GM12878 (cell line): ENCODE measurements around the gene TESK1. TPM values are rescaled to one million over a fixed set of nuclear protein-coding genes. Genes with fewer than 3 reads are reported as not detected.

ENCODE experiments used
- ASH2L ChIP-seq: fragments of 300-600, 200-600 bp; sonication (generic); IDR thresholded peaks from 2 replicates; pipeline ENCODE4 v1.6.1; 2017; ENCODE audit warnings: low read depth, mild to moderate bottlenecking, borderline replicate concordance
- CHD2 ChIP-seq: IDR thresholded peaks from 2 replicates; pipeline ENCODE4 v1.6.1; 2011; ENCODE audit warnings: low read depth, low read length, improper control_type of control experiment, borderline replicate concordance
- GATAD2B ChIP-seq: fragments of 450-650 bp; conservative IDR thresholded peaks from 2 replicates; pipeline ENCODE4 v1.6.1; 2017; ENCODE audit warnings: low read depth, mild to moderate bottlenecking, moderate library complexity
- HDGF ChIP-seq: fragments of 450-650 bp; IDR thresholded peaks from 2 replicates; pipeline ENCODE4 v1.6.1; 2016; ENCODE audit warnings: antibody characterized with exemption
- MEF2B ChIP-seq: fragments of 450-650 bp; IDR thresholded peaks from 2 replicates; pipeline ENCODE4 v1.6.1; 2018; ENCODE audit warnings: mild to moderate bottlenecking, moderate library complexity; ENCODE audit not compliant: partially characterized antibody, poor library complexity, severe bottlenecking
- MTA2 ChIP-seq: fragments of 450-650 bp; IDR thresholded peaks from 2 replicates; pipeline ENCODE4 v1.6.1; 2016; ENCODE audit warnings: low read depth, mild to moderate bottlenecking, moderate library complexity
- NRF1 ChIP-seq: conservative IDR thresholded peaks from 2 replicates; pipeline ENCODE4 v1.6.1; 2011; ENCODE audit warnings: mild to moderate bottlenecking, low read depth, low read length, improper control_type of control experiment
- RCOR1 ChIP-seq: conservative IDR thresholded peaks from 2 replicates; pipeline ENCODE4 v1.6.1; 2012; ENCODE audit warnings: low read depth, low read length, improper control_type of control experiment
- SMC3 ChIP-seq: IDR thresholded peaks from 2 replicates; pipeline ENCODE4 v1.6.1; 2011; ENCODE audit warnings: low read length, improper control_type of control experiment, borderline replicate concordance
- SUPT20H ChIP-seq: IDR thresholded peaks from 2 replicates; pipeline ENCODE4 v1.6.1; 2011; ENCODE audit warnings: low read depth, mild to moderate bottlenecking, low read length, moderate library complexity, borderline replicate concordance; ENCODE audit not compliant: control insufficient read depth
- WRNIP1 ChIP-seq: IDR thresholded peaks from 2 replicates; pipeline ENCODE4 v1.6.1; 2011; ENCODE audit warnings: low read depth, low read length, improper control_type of control experiment, borderline replicate concordance
- ZBED1 ChIP-seq: IDR thresholded peaks from 2 replicates; pipeline ENCODE4 v1.6.1; 2016; ENCODE audit warnings: borderline replicate concordance
- ZNF274 ChIP-seq: IDR thresholded peaks from one replicate; pipeline ENCODE4 v1.8.0; 2011; ENCODE audit not compliant: insufficient read length, insufficient read depth
- ZNF384 ChIP-seq: IDR thresholded peaks from 2 replicates; pipeline ENCODE4 v1.6.1; 2012; ENCODE audit warnings: low read depth, mild to moderate bottlenecking, low read length, improper control_type of control experiment, borderline replicate concordance
- polyA plus RNA-seq, 11 experiments: library from polyadenylated mRNA; depleted of rRNA in 4 of 11; unstranded in 6 of 11; stranded (reverse) in 5 of 11; fragments of >200 nt; fragmentation: Nextera tagmentation in 4 of 11; fragmentation: Illumina TruSeq in 1 of 11; extraction: Ambion mirVana in 4 of 11; extraction: Trizol in 1 of 11; gene quantifications; 1 replicate in 1 of 11; 2 replicates in 10 of 11; pipeline versions ENCODE4 v1.2.1 to v1.2.3, GENCODE V29; 2011 to 2016; ENCODE audit warnings: inconsistent platforms in 2 of 11, missing spikeins in 2 of 11, low read depth in 1 of 11
- total RNA-seq, 4 experiments: library from RNA; depleted of rRNA in 3 of 4; stranded (reverse); fragments of >200 nt in 3 of 4; fragmentation: Illumina TruSeq in 1 of 4; extraction: Trizol in 1 of 4; gene quantifications; 2 replicates each; pipeline versions ENCODE4 v1.2.1 to v1.2.3, GENCODE V29; 2013 to 2021
- TF ChIP-seq, protein P1 (sequence below): IDR thresholded peaks from 2 replicates; pipeline ENCODE4 v1.6.1; 2012; ENCODE audit warnings: improper control_type of control experiment, low read depth, low read length; ENCODE audit not compliant: insufficient replicate concordance
- TF ChIP-seq, protein P2 (sequence below): fragments of 150-350 bp; IDR thresholded peaks from 2 replicates; pipeline ENCODE4 v1.6.1; 2016; ENCODE audit warnings: low read depth, low read length
- TF ChIP-seq, protein P3 (sequence below): fragments of 450-650 bp; IDR thresholded peaks from 2 replicates; pipeline ENCODE4 v1.6.1; 2017; ENCODE audit warnings: low read depth, mild to moderate bottlenecking, moderate library complexity
- TF ChIP-seq, protein P4 (sequence below): fragments of 450-650 bp; IDR thresholded peaks from 2 replicates; pipeline ENCODE4 v1.6.1; 2014; ENCODE audit warnings: mild to moderate bottlenecking

TESK1 gene
- total and polyA plus RNA-seq, 10 of the 15 experiments (the other 5 are each of a cell fraction or from before 2014, with no cell fraction given) = 0.16 to 19.5 (median 7.9) TPM; not detected in 1

DNA sequence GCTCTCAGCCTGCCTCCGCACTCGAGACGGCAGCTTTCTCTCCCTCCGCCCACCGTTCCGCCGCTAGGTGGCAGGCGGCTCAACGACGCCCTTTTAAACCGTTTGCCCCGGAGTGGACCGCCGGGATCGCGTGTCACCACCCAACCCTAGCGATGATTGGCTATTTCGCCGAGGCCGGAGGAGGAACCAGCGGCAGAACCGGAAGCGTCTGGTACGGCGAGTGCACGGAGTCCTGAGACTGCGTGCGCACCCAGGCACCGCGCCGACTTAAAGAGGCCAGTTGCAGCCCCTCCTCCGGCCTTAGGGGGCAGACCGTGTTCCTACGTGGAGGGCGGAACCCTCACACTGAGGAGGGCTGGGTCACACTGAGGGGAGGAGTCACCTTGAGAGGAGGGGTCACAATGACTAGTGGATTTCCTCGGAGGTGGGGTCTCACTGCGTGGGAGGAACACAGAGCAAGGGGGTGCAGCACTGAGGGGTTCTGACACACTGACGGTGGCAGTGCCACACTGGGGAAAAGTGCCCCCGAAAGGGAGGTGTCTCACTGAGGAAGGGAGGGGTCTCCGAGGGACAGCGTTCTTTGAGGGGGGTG lies 980 bp upstream of the TESK1 start (continued):
- TF ChIP-seq ASH2L (no peak), MTA2 (peak; percentile 41; the same call in 1 of the 2 replicates), ZNF384 (no peak), ZBED1 (no peak), ZNF274 (no peak), GATAD2B (no peak; the same call in 1 of the 2 replicates), MEF2B (peak; percentile 54), CHD2 (peak; percentile 51; the same call in 1 of the 2 replicates), WRNIP1 (no peak), SMC3 (peak; percentile 66), RCOR1 (0 out of 2 replicates have a peak, but pooled peaks have one; percentile 21), HDGF (peak; percentile 98), NRF1 (peak; percentile 81), SUPT20H (no peak)
- TF ChIP-seq, protein P1, sequence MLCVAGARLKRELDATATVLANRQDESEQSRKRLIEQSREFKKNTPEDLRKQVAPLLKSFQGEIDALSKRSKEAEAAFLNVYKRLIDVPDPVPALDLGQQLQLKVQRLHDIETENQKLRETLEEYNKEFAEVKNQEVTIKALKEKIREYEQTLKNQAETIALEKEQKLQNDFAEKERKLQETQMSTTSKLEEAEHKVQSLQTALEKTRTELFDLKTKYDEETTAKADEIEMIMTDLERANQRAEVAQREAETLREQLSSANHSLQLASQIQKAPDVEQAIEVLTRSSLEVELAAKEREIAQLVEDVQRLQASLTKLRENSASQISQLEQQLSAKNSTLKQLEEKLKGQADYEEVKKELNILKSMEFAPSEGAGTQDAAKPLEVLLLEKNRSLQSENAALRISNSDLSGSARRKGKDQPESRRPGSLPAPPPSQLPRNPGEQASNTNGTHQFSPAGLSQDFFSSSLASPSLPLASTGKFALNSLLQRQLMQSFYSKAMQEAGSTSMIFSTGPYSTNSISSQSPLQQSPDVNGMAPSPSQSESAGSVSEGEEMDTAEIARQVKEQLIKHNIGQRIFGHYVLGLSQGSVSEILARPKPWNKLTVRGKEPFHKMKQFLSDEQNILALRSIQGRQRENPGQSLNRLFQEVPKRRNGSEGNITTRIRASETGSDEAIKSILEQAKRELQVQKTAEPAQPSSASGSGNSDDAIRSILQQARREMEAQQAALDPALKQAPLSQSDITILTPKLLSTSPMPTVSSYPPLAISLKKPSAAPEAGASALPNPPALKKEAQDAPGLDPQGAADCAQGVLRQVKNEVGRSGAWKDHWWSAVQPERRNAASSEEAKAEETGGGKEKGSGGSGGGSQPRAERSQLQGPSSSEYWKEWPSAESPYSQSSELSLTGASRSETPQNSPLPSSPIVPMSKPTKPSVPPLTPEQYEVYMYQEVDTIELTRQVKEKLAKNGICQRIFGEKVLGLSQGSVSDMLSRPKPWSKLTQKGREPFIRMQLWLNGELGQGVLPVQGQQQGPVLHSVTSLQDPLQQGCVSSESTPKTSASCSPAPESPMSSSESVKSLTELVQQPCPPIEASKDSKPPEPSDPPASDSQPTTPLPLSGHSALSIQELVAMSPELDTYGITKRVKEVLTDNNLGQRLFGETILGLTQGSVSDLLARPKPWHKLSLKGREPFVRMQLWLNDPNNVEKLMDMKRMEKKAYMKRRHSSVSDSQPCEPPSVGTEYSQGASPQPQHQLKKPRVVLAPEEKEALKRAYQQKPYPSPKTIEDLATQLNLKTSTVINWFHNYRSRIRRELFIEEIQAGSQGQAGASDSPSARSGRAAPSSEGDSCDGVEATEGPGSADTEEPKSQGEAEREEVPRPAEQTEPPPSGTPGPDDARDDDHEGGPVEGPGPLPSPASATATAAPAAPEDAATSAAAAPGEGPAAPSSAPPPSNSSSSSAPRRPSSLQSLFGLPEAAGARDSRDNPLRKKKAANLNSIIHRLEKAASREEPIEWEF = no peak
- TF ChIP-seq, protein P2, sequence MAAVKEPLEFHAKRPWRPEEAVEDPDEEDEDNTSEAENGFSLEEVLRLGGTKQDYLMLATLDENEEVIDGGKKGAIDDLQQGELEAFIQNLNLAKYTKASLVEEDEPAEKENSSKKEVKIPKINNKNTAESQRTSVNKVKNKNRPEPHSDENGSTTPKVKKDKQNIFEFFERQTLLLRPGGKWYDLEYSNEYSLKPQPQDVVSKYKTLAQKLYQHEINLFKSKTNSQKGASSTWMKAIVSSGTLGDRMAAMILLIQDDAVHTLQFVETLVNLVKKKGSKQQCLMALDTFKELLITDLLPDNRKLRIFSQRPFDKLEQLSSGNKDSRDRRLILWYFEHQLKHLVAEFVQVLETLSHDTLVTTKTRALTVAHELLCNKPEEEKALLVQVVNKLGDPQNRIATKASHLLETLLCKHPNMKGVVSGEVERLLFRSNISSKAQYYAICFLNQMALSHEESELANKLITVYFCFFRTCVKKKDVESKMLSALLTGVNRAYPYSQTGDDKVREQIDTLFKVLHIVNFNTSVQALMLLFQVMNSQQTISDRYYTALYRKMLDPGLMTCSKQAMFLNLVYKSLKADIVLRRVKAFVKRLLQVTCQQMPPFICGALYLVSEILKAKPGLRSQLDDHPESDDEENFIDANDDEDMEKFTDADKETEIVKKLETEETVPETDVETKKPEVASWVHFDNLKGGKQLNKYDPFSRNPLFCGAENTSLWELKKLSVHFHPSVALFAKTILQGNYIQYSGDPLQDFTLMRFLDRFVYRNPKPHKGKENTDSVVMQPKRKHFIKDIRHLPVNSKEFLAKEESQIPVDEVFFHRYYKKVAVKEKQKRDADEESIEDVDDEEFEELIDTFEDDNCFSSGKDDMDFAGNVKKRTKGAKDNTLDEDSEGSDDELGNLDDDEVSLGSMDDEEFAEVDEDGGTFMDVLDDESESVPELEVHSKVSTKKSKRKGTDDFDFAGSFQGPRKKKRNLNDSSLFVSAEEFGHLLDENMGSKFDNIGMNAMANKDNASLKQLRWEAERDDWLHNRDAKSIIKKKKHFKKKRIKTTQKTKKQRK = no peak
- TF ChIP-seq, protein P3, sequence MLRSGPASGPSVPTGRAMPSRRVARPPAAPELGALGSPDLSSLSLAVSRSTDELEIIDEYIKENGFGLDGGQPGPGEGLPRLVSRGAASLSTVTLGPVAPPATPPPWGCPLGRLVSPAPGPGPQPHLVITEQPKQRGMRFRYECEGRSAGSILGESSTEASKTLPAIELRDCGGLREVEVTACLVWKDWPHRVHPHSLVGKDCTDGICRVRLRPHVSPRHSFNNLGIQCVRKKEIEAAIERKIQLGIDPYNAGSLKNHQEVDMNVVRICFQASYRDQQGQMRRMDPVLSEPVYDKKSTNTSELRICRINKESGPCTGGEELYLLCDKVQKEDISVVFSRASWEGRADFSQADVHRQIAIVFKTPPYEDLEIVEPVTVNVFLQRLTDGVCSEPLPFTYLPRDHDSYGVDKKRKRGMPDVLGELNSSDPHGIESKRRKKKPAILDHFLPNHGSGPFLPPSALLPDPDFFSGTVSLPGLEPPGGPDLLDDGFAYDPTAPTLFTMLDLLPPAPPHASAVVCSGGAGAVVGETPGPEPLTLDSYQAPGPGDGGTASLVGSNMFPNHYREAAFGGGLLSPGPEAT = no peak; the same call in 1 of the 2 replicates
- TF ChIP-seq, protein P4, sequence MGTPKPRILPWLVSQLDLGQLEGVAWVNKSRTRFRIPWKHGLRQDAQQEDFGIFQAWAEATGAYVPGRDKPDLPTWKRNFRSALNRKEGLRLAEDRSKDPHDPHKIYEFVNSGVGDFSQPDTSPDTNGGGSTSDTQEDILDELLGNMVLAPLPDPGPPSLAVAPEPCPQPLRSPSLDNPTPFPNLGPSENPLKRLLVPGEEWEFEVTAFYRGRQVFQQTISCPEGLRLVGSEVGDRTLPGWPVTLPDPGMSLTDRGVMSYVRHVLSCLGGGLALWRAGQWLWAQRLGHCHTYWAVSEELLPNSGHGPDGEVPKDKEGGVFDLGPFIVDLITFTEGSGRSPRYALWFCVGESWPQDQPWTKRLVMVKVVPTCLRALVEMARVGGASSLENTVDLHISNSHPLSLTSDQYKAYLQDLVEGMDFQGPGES = no peak; the same call in 1 of the 2 replicates
